ENCODE measurements around the gene CGREF1.

The CGREF1 gene

GRCh38 chr2:27073782-27074181 lies 45.1 kb downstream of the CGREF1 start:
- no peak for DNase-seq (ENCODE audit: low read depth)

GRCh38 chr2:27072920-27073319 lies 46.0 kb downstream of the CGREF1 start:
- no peak for DNase-seq (ENCODE audit: low read depth)

- no peak for DNase-seq (ENCODE audit: low read depth)
These were observed 46.7 kb downstream of the CGREF1 start for GRCh38 chr2:27071990-27072830.

GRCh38 chr2:27071277-27071989 lies 47.5 kb downstream of the CGREF1 start, which contains the start of gene OST4:
OST4 (minus strand) TSS chr2:27071654.
- peak; percentile 88 for DNase-seq (ENCODE audit: low read depth)

- DNase-seq (ENCODE audit: low read depth), result no peak
These were observed 48.2 kb downstream of the CGREF1 start for GRCh38 chr2:27070653-27071276.

- DNase-seq (ENCODE audit: low read depth), result no peak
These were observed 48.8 kb downstream of the CGREF1 start for GRCh38 chr2:27069961-27070618.

- no peak for DNase-seq (ENCODE audit: low read depth)
These were observed 49.5 kb downstream of the CGREF1 start for GRCh38 chr2:27069436-27069835.

GRCh38 chr2:27067385-27067784 lies 51.5 kb downstream of the CGREF1 start:
- no peak for DNase-seq (ENCODE audit: low read depth)

- DNase-seq (ENCODE audit: low read depth), result no peak
These were observed 53.8 kb downstream of the CGREF1 start for GRCh38 chr2:27065128-27065527.

GRCh38 chr2:27060323-27060722 lies 58.6 kb downstream of the CGREF1 start:
- DNase-seq (ENCODE audit: low read depth), result no peak

- no peak for DNase-seq (ENCODE audit: low read depth)
These were observed 59.6 kb downstream of the CGREF1 start for GRCh38 chr2:27059141-27059820.

GRCh38 chr2:27058210-27058609 lies 60.7 kb downstream of the CGREF1 start:
- no peak for DNase-seq (ENCODE audit: low read depth)

- no peak for DNase-seq (ENCODE audit: low read depth)
These were observed 61.7 kb downstream of the CGREF1 start for GRCh38 chr2:27057184-27057583.

- no peak for DNase-seq (ENCODE audit: low read depth)
These were observed 64.2 kb downstream of the CGREF1 start for GRCh38 chr2:27054721-27055120.

GRCh38 chr2:27053776-27054175 lies 65.2 kb downstream of the CGREF1 start:
- no peak for DNase-seq (ENCODE audit: low read depth)

- DNase-seq (ENCODE audit: low read depth), result no peak
These were observed 65.6 kb downstream of the CGREF1 start for GRCh38 chr2:27053321-27053720.

- no peak for DNase-seq (ENCODE audit: low read depth)
These were observed 66.9 kb downstream of the CGREF1 start for GRCh38 chr2:27051902-27052645.

- DNase-seq (ENCODE audit: low read depth), result peak; percentile 95
These were observed 67.7 kb downstream of the CGREF1 start, which contains the start of gene AGBL5 for GRCh38 chr2:27050996-27051901. AGBL5 (plus strand) TSS chr2:27051668; CDS start chr2:27052959, 1,291 bp downstream.
